A549 (cell line): ENCODE data around the gene TRPV6. TPM values are rescaled to one million over a fixed set of nuclear protein-coding genes. Genes with fewer than 3 reads are reported as not detected.

Experiments
- ATAC-seq, 2 experiments: fragments of 200-7000 bp in 1 of 2; fragments of >200 bp in 1 of 2; cut with Nextera tagmentation in 1 of 2; cut with Tn5 transposase in 1 of 2; 3 replicates each; pipeline versions ENCODE4 v1.8.0 to v1.9.1; 2018 to 2020; ENCODE audit warnings: mild to moderate bottlenecking in 1 of 2, moderate library complexity in 1 of 2
- CTCF ChIA-PET: fragments of 300-600 bp; sonication (Branson Sonifier 250); formaldehyde crosslinking; extraction: SDS; loops from one replicate; lab custom pipeline; 2021; ENCODE audit warnings: antibody characterized with exemption, inconsistent platforms; lab: Yijun Ruan, JAX
- POLR2A ChIA-PET: fragments of 350-600 bp; formaldehyde crosslinking; extraction: SDS; loops from one replicate; lab custom pipeline; 2021; ENCODE audit warnings: antibody characterized with exemption, inconsistent platforms; lab: Yijun Ruan, JAX
- DNase-seq, 2 experiments: peaks; one replicate each; pipeline versions ENCODE4 v3.0.0 to v3.0.0-alpha.2; 2011 to 2016; ENCODE audit warnings: low read depth in 1 of 2, low spot score in 1 of 2
- FAIRE-seq: peaks from 2 replicates; lab custom pipeline; 2011; peaks lifted over from hg19 to GRCh38; lab: Jason Lieb, UNC
- H3K27ac ChIP-seq, 2 experiments: fragments of >200 bp; sonication (Bioruptor Twin); formaldehyde crosslinking; 3 replicates each; pipeline ENCODE4 v1.5.1; 2016 to 2017
- H3K4me1 ChIP-seq: fragments of >200 bp; sonication (Bioruptor Twin); formaldehyde crosslinking; 3 replicates; pipeline ENCODE4 v1.6.1; 2016
- H3K4me2 ChIP-seq: fragments of >200 bp; sonication (Bioruptor Twin); formaldehyde crosslinking; 3 replicates; pipeline ENCODE4 v1.6.1; 2016
- H3K4me3 ChIP-seq: fragments of >200 bp; sonication (Bioruptor Twin); formaldehyde crosslinking; 3 replicates; pipeline ENCODE4 v1.5.1; 2016
- H3K9me3 ChIP-seq: fragments of >200 bp; sonication (Bioruptor Twin); formaldehyde crosslinking; 3 replicates; pipeline ENCODE4 v1.6.1; 2016
- BCL3 ChIP-seq: fragments of >200 bp; sonication (Bioruptor Twin); formaldehyde crosslinking; IDR thresholded peaks from 3 replicates; pipeline ENCODE4 v1.6.1; 2016
- FOXS1 ChIP-seq: fragments of 250-450 bp; sonication (Bioruptor Pico); IDR thresholded peaks from 2 replicates; pipeline ENCODE4 v1.5.0; 2020; ENCODE audit warnings: mild to moderate bottlenecking, moderate library complexity
- KDM1A ChIP-seq: fragments of 200-600 bp; sonication (generic); IDR thresholded peaks from 2 replicates; pipeline ENCODE4 v1.6.1; 2016; ENCODE audit warnings: low read depth, mild to moderate bottlenecking
- MAFK ChIP-seq: fragments of 450-650 bp; IDR thresholded peaks from 2 replicates; pipeline ENCODE4 v1.6.1; 2014; ENCODE audit not compliant: partially characterized antibody
- MAZ ChIP-seq: fragments of 150-350 bp; IDR thresholded peaks from 2 replicates; pipeline ENCODE4 v1.6.1; 2014; ENCODE audit warnings: antibody characterized with exemption, low read depth, low read length, borderline replicate concordance
- RCOR1 ChIP-seq: fragments of 150-350 bp; IDR thresholded peaks from 2 replicates; pipeline ENCODE4 v1.6.1; 2014; ENCODE audit warnings: antibody characterized with exemption, low read length, low read depth
- REST ChIP-seq: fragments of 200-600 bp; sonication (generic); IDR thresholded peaks from 2 replicates; pipeline ENCODE4 v1.6.1; 2016; ENCODE audit warnings: antibody characterized with exemption, mild to moderate bottlenecking, moderate library complexity
- SREBF2 ChIP-seq: fragments of 450-650 bp; IDR thresholded peaks from 2 replicates; pipeline ENCODE4 v1.6.1; 2014; ENCODE audit warnings: mild to moderate bottlenecking, moderate library complexity
- WGBS: methylation state at CpG from one replicate; pipeline ENCODE4 v1.1.6; 2017; ENCODE audit errors: missing lambda C conversion rate; 5-methylcytosine and 5-hydroxymethylcytosine counted together
- polyA plus RNA-seq, 4 experiments: library from polyadenylated mRNA; depleted of rRNA in 3 of 4; stranded (reverse); fragments of >200 nt; fragmentation: RNase III in 1 of 4; extraction: RNeasy Plus Mini Kit Qiagen cat#74134 plus additional on column Dnase treatment in 1 of 4; gene quantifications; 2 replicates in 3 of 4; 3 replicates in 1 of 4; pipeline ENCODE4 v1.2.3, GENCODE V29; 2011 to 2017

The TRPV6 gene
- polyA plus RNA-seq, 2 of the 4 experiments (the other 2 are of a cell fraction) = not detected

GRCh38 chr7:142822714-142823113 is 62.8 kb downstream of the TRPV6 start:
- POLR2A ChIA-PET = no interaction called here
- H3K4me2 ChIP-seq = no peak overlapping the region
- ATAC-seq (no peak), FAIRE-seq (peak; percentile 7), DNase-seq (no peak)
- peaks cover 6% of the 10 kb centered on the region; the same call in 2 of the 3 replicates for H3K9me3 ChIP-seq
- CTCF ChIA-PET = no interaction called here
- WGBS = 2% methylated on average over 1 of the region's 1 CpG
- no peak overlapping the region for H3K27ac ChIP-seq
- TF ChIP-seq MAZ = no peak
- TF ChIP-seq RCOR1 = no peak
- TF ChIP-seq BCL3 = no peak
- peak; percentile 9 for TF ChIP-seq MAFK
- no peak for TF ChIP-seq SREBF2
- no peak for TF ChIP-seq KDM1A
- no peak for TF ChIP-seq FOXS1
- no peak for TF ChIP-seq REST
- TF ChIP-seq, all 56 proteins: peak for 1
- no peak overlapping the region for H3K4me3 ChIP-seq
- no peaks in the 10 kb centered on the region for H3K4me1 ChIP-seq

Other genes starting within 250 kb of the TRPV6 start
- gene PRSS1, start 136.3 kb downstream of the TRPV6 start, polyA plus RNA-seq (2011; rRNA removed) = not detected in 2 replicates
- not detected in 3 replicates for gene PRSS1, start 136.3 kb downstream of the TRPV6 start, polyA plus RNA-seq (2017; fragmentation: RNase III; extraction: RNeasy Plus Mini Kit Qiagen cat#74134 plus additional on column Dnase treatment)
- gene PRSS2, start 114.8 kb downstream of the TRPV6 start, polyA plus RNA-seq (2011; rRNA removed) = not detected in 2 replicates
- not detected in 3 replicates for gene PRSS2, start 114.8 kb downstream of the TRPV6 start, polyA plus RNA-seq (2017; fragmentation: RNase III; extraction: RNeasy Plus Mini Kit Qiagen cat#74134 plus additional on column Dnase treatment)
- 0.26 and 0.32 TPM in 2 replicates for gene EPHB6, start 30.7 kb downstream of the TRPV6 start, polyA plus RNA-seq (2011; rRNA removed)
- 0.14 to 0.37 TPM (median 0.22 TPM) in 3 replicates for gene EPHB6, start 30.7 kb downstream of the TRPV6 start, polyA plus RNA-seq (2017; fragmentation: RNase III; extraction: RNeasy Plus Mini Kit Qiagen cat#74134 plus additional on column Dnase treatment)
- gene TRPV5, start 48.0 kb upstream of the TRPV6 start, polyA plus RNA-seq (2011; rRNA removed) = not detected in 2 replicates
- gene TRPV5, start 48.0 kb upstream of the TRPV6 start, polyA plus RNA-seq (2017; fragmentation: RNase III; extraction: RNeasy Plus Mini Kit Qiagen cat#74134 plus additional on column Dnase treatment) = not detected in 3 replicates
- gene LLCFC1, start 53.7 kb upstream of the TRPV6 start, polyA plus RNA-seq (2011; rRNA removed) = not detected in 2 replicates
- not detected in 3 replicates for gene LLCFC1, start 53.7 kb upstream of the TRPV6 start, polyA plus RNA-seq (2017; fragmentation: RNase III; extraction: RNeasy Plus Mini Kit Qiagen cat#74134 plus additional on column Dnase treatment)
- 0.14 and 0.33 TPM in 2 replicates for gene KEL, start 76.6 kb upstream of the TRPV6 start, polyA plus RNA-seq (2011; rRNA removed)
- gene KEL, start 76.6 kb upstream of the TRPV6 start, polyA plus RNA-seq (2017; fragmentation: RNase III; extraction: RNeasy Plus Mini Kit Qiagen cat#74134 plus additional on column Dnase treatment) = not detected in 3 replicates
- not detected in 2 replicates for gene OR9A2, start 141.4 kb upstream of the TRPV6 start, polyA plus RNA-seq (2011; rRNA removed)
- gene OR9A2, start 141.4 kb upstream of the TRPV6 start, polyA plus RNA-seq (2017; fragmentation: RNase III; extraction: RNeasy Plus Mini Kit Qiagen cat#74134 plus additional on column Dnase treatment) = not detected in 3 replicates
- gene OR6V1, start 166.6 kb upstream of the TRPV6 start, polyA plus RNA-seq (2011; rRNA removed) = not detected in 2 replicates
- gene OR6V1, start 166.6 kb upstream of the TRPV6 start, polyA plus RNA-seq (2017; fragmentation: RNase III; extraction: RNeasy Plus Mini Kit Qiagen cat#74134 plus additional on column Dnase treatment) = not detected in 3 replicates
- gene PIP, start 246.3 kb upstream of the TRPV6 start, polyA plus RNA-seq (2011; rRNA removed) = 0.14 TPM in 1 of 2 replicates, not detected in the other
- gene PIP, start 246.3 kb upstream of the TRPV6 start, polyA plus RNA-seq (2017; fragmentation: RNase III; extraction: RNeasy Plus Mini Kit Qiagen cat#74134 plus additional on column Dnase treatment) = not detected in 3 replicates